Measurements from ENCODE around the gene PDSS2. TPM values are rescaled to one million over a fixed set of nuclear protein-coding genes. Genes with fewer than 3 reads are reported as not detected.

The PDSS2 gene
- total and polyA plus RNA-seq, 4 donors: 10.5 to 20.9 (median 16.0) TPM

DNA sequence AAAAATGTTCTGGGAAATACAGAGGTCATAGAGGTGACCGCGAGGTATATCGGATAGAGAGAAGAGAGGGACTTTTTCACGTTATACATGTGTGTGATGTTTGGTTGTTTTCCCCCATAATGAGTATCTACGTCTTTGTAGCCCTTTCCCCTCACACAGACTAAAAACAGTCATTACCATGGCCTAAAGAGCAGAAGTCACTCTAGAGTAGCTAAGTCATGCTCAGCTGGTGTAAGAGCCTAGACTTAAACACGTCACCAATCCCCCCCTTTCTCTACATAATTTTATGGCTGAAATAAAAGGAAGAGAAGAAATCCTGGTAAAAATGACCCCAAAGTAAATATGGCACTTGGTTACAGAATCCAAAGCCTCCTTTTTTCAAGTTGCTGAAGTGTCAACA, 338.1 kb downstream of the PDSS2 start:
- Histone ChIP-seq H3K27ac (ENCODE audit: low read depth in 1 of 2, low read length in 2 of 2) (no peak overlapping the region), H3K36me3 (ENCODE audit: control insufficient read depth in 4 of 4, insufficient read depth in 3 of 4, low read depth in 1 of 4, low read length in 3 of 4) (no peaks in the 10 kb centered on the region), H3K4me1 (ENCODE audit: control insufficient read depth in 4 of 4, insufficient read depth in 4 of 4, low read length in 3 of 4) (peaks cover 0 to 7% (median 6%) of the 10 kb centered on the region in 4 donors), H3K9me3 (ENCODE audit: control insufficient read depth in 4 of 4, low read length in 3 of 4) (no peaks in the 10 kb centered on the region), H3K9ac (ENCODE audit: low read depth in 1 of 2, low read length in 2 of 2) (no peak overlapping the region), H3K27me3 (ENCODE audit: control insufficient read depth in 4 of 4, insufficient read depth in 4 of 4, low read length in 3 of 4) (no peaks in the 10 kb centered on the region), H3K4me3 (ENCODE audit: low read depth in 1 of 3, low read length in 3 of 3) (no peak overlapping the region)
- WGBS: 91% methylated on average over 6 of the region's 6 CpGs
- DNase-seq (ENCODE audit: low spot score): no peak
- TF ChIP-seq, protein P1, sequence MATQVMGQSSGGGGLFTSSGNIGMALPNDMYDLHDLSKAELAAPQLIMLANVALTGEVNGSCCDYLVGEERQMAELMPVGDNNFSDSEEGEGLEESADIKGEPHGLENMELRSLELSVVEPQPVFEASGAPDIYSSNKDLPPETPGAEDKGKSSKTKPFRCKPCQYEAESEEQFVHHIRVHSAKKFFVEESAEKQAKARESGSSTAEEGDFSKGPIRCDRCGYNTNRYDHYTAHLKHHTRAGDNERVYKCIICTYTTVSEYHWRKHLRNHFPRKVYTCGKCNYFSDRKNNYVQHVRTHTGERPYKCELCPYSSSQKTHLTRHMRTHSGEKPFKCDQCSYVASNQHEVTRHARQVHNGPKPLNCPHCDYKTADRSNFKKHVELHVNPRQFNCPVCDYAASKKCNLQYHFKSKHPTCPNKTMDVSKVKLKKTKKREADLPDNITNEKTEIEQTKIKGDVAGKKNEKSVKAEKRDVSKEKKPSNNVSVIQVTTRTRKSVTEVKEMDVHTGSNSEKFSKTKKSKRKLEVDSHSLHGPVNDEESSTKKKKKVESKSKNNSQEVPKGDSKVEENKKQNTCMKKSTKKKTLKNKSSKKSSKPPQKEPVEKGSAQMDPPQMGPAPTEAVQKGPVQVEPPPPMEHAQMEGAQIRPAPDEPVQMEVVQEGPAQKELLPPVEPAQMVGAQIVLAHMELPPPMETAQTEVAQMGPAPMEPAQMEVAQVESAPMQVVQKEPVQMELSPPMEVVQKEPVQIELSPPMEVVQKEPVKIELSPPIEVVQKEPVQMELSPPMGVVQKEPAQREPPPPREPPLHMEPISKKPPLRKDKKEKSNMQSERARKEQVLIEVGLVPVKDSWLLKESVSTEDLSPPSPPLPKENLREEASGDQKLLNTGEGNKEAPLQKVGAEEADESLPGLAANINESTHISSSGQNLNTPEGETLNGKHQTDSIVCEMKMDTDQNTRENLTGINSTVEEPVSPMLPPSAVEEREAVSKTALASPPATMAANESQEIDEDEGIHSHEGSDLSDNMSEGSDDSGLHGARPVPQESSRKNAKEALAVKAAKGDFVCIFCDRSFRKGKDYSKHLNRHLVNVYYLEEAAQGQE (IDR thresholded peaks at IDR 0.05): no peak
- TF ChIP-seq RXRA (IDR thresholded peaks at IDR 0.05) (no peak), GABPA (IDR thresholded peaks at IDR 0.05 in 1 of 2, conservative IDR thresholded peaks at IDR 0.05 in 1 of 2) (no peak), EGR1 (IDR thresholded peaks at IDR 0.05; ENCODE audit: low read depth in 2 of 2) (no peak), YY1 (IDR thresholded peaks at IDR 0.05) (no peak), JUND (IDR thresholded peaks at IDR 0.05) (no peak), HNF4G (IDR thresholded peaks at IDR 0.05) (no peak)
- TF ChIP-seq, protein P2, sequence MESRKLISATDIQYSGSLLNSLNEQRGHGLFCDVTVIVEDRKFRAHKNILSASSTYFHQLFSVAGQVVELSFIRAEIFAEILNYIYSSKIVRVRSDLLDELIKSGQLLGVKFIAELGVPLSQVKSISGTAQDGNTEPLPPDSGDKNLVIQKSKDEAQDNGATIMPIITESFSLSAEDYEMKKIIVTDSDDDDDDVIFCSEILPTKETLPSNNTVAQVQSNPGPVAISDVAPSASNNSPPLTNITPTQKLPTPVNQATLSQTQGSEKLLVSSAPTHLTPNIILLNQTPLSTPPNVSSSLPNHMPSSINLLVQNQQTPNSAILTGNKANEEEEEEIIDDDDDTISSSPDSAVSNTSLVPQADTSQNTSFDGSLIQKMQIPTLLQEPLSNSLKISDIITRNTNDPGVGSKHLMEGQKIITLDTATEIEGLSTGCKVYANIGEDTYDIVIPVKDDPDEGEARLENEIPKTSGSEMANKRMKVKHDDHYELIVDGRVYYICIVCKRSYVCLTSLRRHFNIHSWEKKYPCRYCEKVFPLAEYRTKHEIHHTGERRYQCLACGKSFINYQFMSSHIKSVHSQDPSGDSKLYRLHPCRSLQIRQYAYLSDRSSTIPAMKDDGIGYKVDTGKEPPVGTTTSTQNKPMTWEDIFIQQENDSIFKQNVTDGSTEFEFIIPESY (IDR thresholded peaks at IDR 0.05): no peak
- TF ChIP-seq, protein P3, sequence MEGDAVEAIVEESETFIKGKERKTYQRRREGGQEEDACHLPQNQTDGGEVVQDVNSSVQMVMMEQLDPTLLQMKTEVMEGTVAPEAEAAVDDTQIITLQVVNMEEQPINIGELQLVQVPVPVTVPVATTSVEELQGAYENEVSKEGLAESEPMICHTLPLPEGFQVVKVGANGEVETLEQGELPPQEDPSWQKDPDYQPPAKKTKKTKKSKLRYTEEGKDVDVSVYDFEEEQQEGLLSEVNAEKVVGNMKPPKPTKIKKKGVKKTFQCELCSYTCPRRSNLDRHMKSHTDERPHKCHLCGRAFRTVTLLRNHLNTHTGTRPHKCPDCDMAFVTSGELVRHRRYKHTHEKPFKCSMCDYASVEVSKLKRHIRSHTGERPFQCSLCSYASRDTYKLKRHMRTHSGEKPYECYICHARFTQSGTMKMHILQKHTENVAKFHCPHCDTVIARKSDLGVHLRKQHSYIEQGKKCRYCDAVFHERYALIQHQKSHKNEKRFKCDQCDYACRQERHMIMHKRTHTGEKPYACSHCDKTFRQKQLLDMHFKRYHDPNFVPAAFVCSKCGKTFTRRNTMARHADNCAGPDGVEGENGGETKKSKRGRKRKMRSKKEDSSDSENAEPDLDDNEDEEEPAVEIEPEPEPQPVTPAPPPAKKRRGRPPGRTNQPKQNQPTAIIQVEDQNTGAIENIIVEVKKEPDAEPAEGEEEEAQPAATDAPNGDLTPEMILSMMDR (IDR thresholded peaks at IDR 0.05; ENCODE audit: low read depth, low read length, missing input control): no peak
- TF ChIP-seq, protein P4, sequence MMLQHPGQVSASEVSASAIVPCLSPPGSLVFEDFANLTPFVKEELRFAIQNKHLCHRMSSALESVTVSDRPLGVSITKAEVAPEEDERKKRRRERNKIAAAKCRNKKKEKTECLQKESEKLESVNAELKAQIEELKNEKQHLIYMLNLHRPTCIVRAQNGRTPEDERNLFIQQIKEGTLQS (IDR thresholded peaks at IDR 0.05): no peak
- TF ChIP-seq, protein P5, sequence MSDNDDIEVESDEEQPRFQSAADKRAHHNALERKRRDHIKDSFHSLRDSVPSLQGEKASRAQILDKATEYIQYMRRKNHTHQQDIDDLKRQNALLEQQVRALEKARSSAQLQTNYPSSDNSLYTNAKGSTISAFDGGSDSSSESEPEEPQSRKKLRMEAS (IDR thresholded peaks at IDR 0.05): no peak

DNA sequence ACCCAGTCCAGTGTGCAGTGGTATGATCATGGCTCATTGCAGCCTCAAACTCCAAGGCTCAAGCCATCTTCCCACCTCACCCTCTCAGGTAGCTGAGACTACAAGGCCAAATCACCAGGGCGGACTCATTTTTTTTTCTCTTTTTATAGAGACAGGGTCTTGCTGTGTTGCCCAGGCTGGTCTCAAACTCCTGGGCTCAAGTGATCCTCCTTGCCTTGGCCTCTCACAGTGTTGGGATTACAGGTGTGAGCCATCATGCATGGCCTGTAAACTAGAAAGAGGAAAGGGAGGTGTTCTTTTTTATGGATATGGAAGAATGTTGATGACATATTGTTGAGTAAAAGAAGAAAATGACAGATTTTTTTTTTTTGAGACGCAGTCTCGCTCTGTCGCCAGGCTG, 339.0 kb downstream of the PDSS2 start:
- no peaks in the 10 kb centered on the region for H3K27me3 ChIP-seq (ENCODE audit: control insufficient read depth in 4 of 4, insufficient read depth in 4 of 4, low read length in 3 of 4)
- DNase-seq (ENCODE audit: low spot score): no peak
- H3K36me3 ChIP-seq (ENCODE audit: control insufficient read depth in 4 of 4, insufficient read depth in 3 of 4, low read depth in 1 of 4, low read length in 3 of 4): no peaks in the 10 kb centered on the region
- no peak overlapping the region for H3K4me3 ChIP-seq (ENCODE audit: low read depth in 1 of 3, low read length in 3 of 3)
- 97% methylated on average over 4 of the region's 4 CpGs for WGBS
- TF ChIP-seq NR2F2 (IDR thresholded peaks at IDR 0.05) (no peak), HNF4G (IDR thresholded peaks at IDR 0.05) (no peak), RXRA (IDR thresholded peaks at IDR 0.05) (no peak), EGR1 (IDR thresholded peaks at IDR 0.05; ENCODE audit: low read depth in 2 of 2) (no peak), FOXA2 (IDR thresholded peaks at IDR 0.05) (no peak), RAD21 (IDR thresholded peaks at IDR 0.05) (no peak), JUND (IDR thresholded peaks at IDR 0.05) (no peak), YY1 (IDR thresholded peaks at IDR 0.05) (no peak), TAF1 (conservative IDR thresholded peaks at IDR 0.05) (no peak), SP1 (IDR thresholded peaks at IDR 0.05) (no peak), GABPA (IDR thresholded peaks at IDR 0.05 in 1 of 2, conservative IDR thresholded peaks at IDR 0.05 in 1 of 2) (no peak), HNF4A (conservative IDR thresholded peaks at IDR 0.05) (no peak)
- TF ChIP-seq, protein P4 (IDR thresholded peaks at IDR 0.05): no peak
- TF ChIP-seq, protein P5 (IDR thresholded peaks at IDR 0.05): no peak
- TF ChIP-seq, protein P2 (IDR thresholded peaks at IDR 0.05): no peak
- H3K27ac ChIP-seq (ENCODE audit: low read depth in 1 of 2, low read length in 2 of 2): no peak overlapping the region
- no peaks in the 10 kb centered on the region for H3K9me3 ChIP-seq (ENCODE audit: control insufficient read depth in 4 of 4, low read length in 3 of 4)
- no peak overlapping the region for H3K9ac ChIP-seq (ENCODE audit: low read depth in 1 of 2, low read length in 2 of 2)
- peaks cover 0 to 14% (median 9%) of the 10 kb centered on the region in 4 donors for H3K4me1 ChIP-seq (ENCODE audit: control insufficient read depth in 4 of 4, insufficient read depth in 4 of 4, low read length in 3 of 4)
